ENCODE data around the gene TMEM115. TPM values are rescaled to one million over a fixed set of nuclear protein-coding genes. Genes with fewer than 3 reads are reported as not detected.
A peak's percentile ranks its signal among the peaks of the same experiment; 100 is the strongest.

The TMEM115 gene
- total RNA-seq, 4 donors from 2014 or later: 71.8 to 103 (median 81.9) TPM

GRCh38 chr3:50323092-50323600 is 36.2 kb downstream of the TMEM115 start:
- WGBS, 2 donors (ENCODE audit: low coverage in 1 of 2): 45 to 46% methylated on average over 4 of the region's 4 CpGs
- no peak for TF ChIP-seq POLR2A (IDR thresholded peaks at IDR 0.05)
- TF ChIP-seq POLR2AphosphoS5 (IDR thresholded peaks at IDR 0.05): no peak
- no peak for TF ChIP-seq CTCF (IDR thresholded peaks at IDR 0.05)
- no peak for TF ChIP-seq EP300 (IDR thresholded peaks at IDR 0.05; ENCODE audit: low read depth)
- no peaks in the 10 kb centered on the region for H3K27me3 ChIP-seq
- H3K9me3 ChIP-seq: no peaks in the 10 kb centered on the region
- intact Hi-C loops (cut with DNase I; ENCODE audit: low total_unique reads) (no loop called here), in situ Hi-C loops (cut with MboI; ENCODE audit: low pct_ligation_motif_present in 1 of 4, low pct_unique_long_range_greater_than_20kb in 1 of 4, low sequenced_read_pairs in 3 of 4) (no loop called here)
- peak overlapping the region; percentile 92 to 94 (median 92) for H3K27ac ChIP-seq
- no peak overlapping the region for H3K4me3 ChIP-seq
- H3K4me1 ChIP-seq: peaks cover 21 to 62% (median 50%) of the 10 kb centered on the region in 4 donors
- DNase-seq: no peak
- H3K36me3 ChIP-seq: no peaks in the 10 kb centered on the region

GRCh38 chr3:50322386-50323091 is 36.8 kb downstream of the TMEM115 start, which contains the start of gene HYAL2:
Gene HYAL2, minus strand, starts transcription at chr3:50322745. Its CDS starts 2,256 bp downstream, at chr3:50320489.
- 56% methylated on average over 27 of the region's 31 CpGs; no CpG with 5 or more reads in 1 of the 2 donors for WGBS, 2 donors (ENCODE audit: low coverage in 1 of 2)
- no peaks in the 10 kb centered on the region for H3K9me3 ChIP-seq
- no peaks in the 10 kb centered on the region for H3K27me3 ChIP-seq
- intact Hi-C loops (cut with DNase I; ENCODE audit: low total_unique reads): no loop called here
- peaks cover 27 to 67% (median 55%) of the 10 kb centered on the region in 4 donors for H3K4me1 ChIP-seq
- in situ Hi-C loops (cut with MboI; ENCODE audit: low pct_ligation_motif_present in 1 of 4, low pct_unique_long_range_greater_than_20kb in 1 of 4, low sequenced_read_pairs in 3 of 4): no loop called here
- H3K4me3 ChIP-seq: peak within 1 kb of the TSS; percentile 67 to 76 (median 74)
- no peaks in the 10 kb centered on the region for H3K36me3 ChIP-seq
- H3K27ac ChIP-seq: peak within 1 kb of the TSS; percentile 92 to 94 (median 92)
- TF ChIP-seq POLR2AphosphoS5 (IDR thresholded peaks at IDR 0.05): peak in 2 of 3 donors; percentile 21 to 24
- TF ChIP-seq POLR2A (IDR thresholded peaks at IDR 0.05): no peak
- no peak for DNase-seq

GRCh38 chr3:50322115-50322385 is 37.3 kb downstream of the TMEM115 start:
- TF ChIP-seq POLR2A (IDR thresholded peaks at IDR 0.05) (no peak), POLR2AphosphoS5 (IDR thresholded peaks at IDR 0.05) (no peak), EP300 (IDR thresholded peaks at IDR 0.05; ENCODE audit: low read depth) (no peak), CTCF (IDR thresholded peaks at IDR 0.05) (no peak)
- Histone ChIP-seq H3K4me3 (peak overlapping the region; percentile 15 to 76 (median 70)), H3K27ac (peak overlapping the region; percentile 92 to 94 (median 92)), H3K36me3 (no peaks in the 10 kb centered on the region), H3K9me3 (no peaks in the 10 kb centered on the region), H3K4me1 (peaks cover 28 to 67% (median 55%) of the 10 kb centered on the region in 4 donors), H3K27me3 (no peaks in the 10 kb centered on the region)
- 44% methylated on average over 12 of the region's 14 CpGs; no CpG with 5 or more reads in 1 of the 2 donors for WGBS, 2 donors (ENCODE audit: low coverage in 1 of 2)
- intact Hi-C loops (cut with DNase I; ENCODE audit: low total_unique reads) (no loop called here), in situ Hi-C loops (cut with MboI; ENCODE audit: low pct_ligation_motif_present in 1 of 4, low pct_unique_long_range_greater_than_20kb in 1 of 4, low sequenced_read_pairs in 3 of 4) (no loop called here)
- no peak for DNase-seq

- in situ Hi-C loops (cut with MboI; ENCODE audit: low pct_ligation_motif_present in 1 of 4, low pct_unique_long_range_greater_than_20kb in 1 of 4, low sequenced_read_pairs in 3 of 4) (no loop called here), intact Hi-C loops (cut with DNase I; ENCODE audit: low total_unique reads) (no loop called here)
- peak; percentile 91 for DNase-seq
- Histone ChIP-seq H3K36me3 (no peaks in the 10 kb centered on the region), H3K4me3 (peak overlapping the region; percentile 67 to 76 (median 74)), H3K9me3 (no peaks in the 10 kb centered on the region), H3K27me3 (no peaks in the 10 kb centered on the region), H3K4me1 (peaks cover 28 to 65% (median 55%) of the 10 kb centered on the region in 4 donors), H3K27ac (peak overlapping the region; percentile 92 to 94 (median 92))
- TF ChIP-seq EP300 (IDR thresholded peaks at IDR 0.05; ENCODE audit: low read depth) (no peak), POLR2A (IDR thresholded peaks at IDR 0.05) (no peak), POLR2AphosphoS5 (IDR thresholded peaks at IDR 0.05) (peak in 2 of 3 donors; percentile 52 to 61), CTCF (IDR thresholded peaks at IDR 0.05) (peak; percentile 44 to 70 (median 53))
- 0% methylated on average over 18 of the region's 59 CpGs; no CpG with 5 or more reads in 1 of the 2 donors for WGBS, 2 donors (ENCODE audit: low coverage in 1 of 2)
Measured at GRCh38 chr3:50321336-50322114, 37.8 kb downstream of the TMEM115 start.
